ENCODE measurements around the gene MRPS34.

MRPS34 gene

DNA sequence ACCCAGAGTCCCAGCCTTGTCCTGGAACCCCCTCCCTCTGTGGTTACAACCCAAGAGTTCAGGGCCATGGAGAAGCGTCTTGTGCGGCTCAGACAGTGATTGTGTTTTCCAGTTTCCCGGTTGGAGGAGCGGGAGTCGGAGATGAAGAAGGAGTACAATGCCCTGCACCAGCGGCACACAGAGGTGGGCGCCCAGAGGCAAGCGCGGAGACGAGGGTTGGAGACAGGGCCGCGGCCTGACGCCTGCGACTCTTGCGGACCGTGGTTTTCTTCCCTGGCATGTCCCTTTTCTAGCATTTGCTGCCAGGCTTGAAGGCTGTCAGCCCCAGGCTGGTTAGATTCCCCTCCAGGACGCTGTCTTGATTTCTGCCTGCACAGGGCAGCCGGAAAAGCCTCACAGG, 43.9 kb downstream of the MRPS34 start:
- TF ChIP-seq, protein P1, sequence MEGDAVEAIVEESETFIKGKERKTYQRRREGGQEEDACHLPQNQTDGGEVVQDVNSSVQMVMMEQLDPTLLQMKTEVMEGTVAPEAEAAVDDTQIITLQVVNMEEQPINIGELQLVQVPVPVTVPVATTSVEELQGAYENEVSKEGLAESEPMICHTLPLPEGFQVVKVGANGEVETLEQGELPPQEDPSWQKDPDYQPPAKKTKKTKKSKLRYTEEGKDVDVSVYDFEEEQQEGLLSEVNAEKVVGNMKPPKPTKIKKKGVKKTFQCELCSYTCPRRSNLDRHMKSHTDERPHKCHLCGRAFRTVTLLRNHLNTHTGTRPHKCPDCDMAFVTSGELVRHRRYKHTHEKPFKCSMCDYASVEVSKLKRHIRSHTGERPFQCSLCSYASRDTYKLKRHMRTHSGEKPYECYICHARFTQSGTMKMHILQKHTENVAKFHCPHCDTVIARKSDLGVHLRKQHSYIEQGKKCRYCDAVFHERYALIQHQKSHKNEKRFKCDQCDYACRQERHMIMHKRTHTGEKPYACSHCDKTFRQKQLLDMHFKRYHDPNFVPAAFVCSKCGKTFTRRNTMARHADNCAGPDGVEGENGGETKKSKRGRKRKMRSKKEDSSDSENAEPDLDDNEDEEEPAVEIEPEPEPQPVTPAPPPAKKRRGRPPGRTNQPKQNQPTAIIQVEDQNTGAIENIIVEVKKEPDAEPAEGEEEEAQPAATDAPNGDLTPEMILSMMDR (IDR thresholded peaks at IDR 0.05) = no peak

DNA sequence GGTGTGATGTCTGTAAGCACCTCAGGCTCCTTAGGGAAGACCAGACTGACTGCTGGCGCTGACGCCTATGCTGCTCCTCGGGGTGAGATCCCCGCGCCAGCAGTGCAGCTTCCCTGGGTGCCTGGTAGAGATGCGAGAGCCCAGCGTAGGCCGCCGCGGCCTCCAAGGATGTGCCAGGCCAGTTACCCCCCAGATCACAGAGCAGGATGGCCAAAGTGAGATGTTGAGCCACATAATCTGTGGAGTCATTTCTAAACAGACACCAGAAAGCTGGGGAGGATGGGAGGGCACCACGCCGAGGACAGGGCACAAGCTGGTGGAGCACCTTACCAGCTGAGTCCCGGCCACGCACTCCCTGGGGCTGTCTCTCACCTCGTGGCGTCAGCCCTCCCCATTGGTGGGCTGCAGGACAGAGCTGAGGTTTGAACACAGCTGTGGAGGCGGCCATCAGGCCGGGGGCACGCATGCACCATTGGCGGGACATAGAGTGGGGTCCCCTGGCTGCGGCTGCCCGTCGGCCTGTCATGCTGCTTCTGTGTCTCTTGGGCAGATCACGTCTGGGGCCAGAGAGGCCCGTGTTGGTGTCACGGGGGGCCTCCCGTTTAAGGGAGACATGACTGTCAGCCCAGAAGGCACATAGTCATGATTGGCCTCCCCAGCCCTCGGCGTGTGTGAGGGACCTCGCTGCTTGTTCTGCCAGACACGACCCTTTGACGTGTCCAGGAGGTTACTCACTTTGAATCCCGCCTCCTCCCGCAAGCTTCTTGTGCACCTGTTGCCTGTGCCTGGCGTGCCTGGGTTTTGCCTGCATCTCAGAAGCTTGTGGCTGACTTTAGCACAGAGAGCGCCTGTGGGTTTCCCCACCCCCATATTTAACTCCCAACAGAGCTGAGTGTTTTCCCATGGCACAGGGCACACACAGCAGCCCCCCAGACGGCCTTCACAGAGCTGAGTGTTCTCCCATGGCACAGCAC, 45.0 kb downstream of the MRPS34 start:
- TF ChIP-seq, protein P1 (IDR thresholded peaks at IDR 0.05) = no peak

DNA sequence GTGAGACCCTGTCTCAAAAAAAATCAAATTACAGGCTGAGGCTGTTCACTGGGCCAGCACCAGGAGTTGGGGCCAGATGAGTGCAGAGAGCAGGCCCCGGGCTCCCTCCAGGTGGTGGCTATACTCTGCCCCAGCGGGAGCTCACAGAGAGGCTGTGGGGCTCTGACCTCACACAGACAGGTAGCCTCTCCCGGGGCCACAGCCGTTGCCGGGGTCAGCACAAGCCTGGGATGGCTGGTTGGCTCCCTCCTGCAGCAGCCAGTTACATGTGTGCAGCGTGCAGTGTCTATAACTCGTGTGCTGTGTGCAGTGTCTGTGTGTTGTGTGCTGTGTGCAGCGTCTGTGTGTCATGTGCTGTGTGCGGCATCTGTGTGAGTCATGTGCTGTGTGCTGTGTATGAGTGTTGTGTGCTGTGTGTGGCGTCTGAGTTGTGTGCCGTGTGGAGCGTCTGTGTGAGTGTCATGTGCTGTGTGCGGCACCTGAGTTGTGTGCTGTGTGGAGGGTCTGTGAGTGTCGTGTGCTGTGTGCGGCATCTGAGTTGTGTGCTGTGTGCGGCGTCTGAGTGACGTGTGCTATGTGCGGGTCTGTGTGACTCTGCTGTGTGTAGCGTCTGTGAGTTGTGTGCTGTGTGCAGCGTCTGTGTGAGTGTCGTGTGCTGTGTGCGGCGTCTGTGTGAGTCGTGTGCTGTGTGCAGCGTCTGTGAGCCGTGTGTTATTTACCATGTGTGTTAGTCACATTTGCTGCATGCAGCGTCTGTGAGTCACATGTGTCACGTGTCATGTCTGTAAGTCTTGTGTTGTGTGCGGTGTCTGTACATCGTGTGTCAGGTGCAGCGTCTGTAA, 46.1 kb downstream of the MRPS34 start:
- TF ChIP-seq, protein P1 (IDR thresholded peaks at IDR 0.05) = no peak

DNA sequence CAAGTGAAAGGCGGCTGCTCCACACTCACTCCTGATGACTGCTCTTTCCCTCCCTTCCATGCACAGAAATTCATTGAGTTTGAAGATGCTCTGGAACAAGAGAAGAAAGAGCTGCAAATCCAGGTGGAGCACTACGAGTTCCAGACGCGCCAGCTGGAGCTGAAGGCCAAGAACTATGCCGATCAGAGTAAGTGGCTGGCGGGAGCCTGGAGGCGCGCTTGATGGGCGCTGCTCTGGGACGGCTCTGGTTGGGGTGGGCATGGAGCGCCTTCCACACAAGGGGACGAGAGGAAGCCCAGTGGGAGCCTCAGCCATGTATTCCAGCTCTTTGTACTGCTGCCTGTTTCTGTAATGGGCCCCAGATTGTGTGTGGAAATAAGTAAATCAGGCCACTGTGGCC, 48.4 kb downstream of the MRPS34 start:
- TF ChIP-seq, protein P1 (IDR thresholded peaks at IDR 0.05) = no peak

DNA sequence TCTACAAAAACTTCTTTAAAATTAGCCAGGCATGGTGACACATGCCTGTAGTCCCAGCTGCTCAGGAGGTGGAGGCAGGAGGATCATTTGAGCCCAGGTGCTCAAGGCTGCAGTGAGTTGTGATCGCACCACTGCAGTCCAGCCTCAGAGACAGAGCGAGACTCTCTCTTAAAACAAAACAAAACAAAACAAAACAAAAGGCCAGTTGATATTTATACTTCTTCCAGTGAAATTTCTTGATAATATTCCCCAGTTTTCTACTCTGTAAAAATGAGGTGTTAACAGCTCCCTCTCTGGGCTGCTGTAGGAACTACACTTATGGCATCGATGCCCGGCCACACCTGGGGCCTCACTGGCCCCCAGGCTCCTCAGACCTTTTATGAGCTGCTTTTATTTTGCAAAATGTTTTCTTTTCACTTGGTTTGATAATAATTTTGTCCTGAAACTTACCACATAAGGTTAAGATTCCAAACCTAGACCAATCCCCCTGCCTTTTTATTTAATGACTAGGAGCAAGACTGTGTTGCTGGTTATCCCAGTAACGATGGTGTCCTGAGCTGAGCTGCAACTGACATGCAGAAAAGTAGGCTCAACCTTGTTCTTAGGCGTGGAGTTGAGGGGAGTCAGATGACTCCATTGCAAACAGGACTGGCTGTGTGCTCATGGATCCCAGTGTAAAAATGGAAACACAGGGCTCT, 49.3 kb downstream of the MRPS34 start:
- TF ChIP-seq, protein P1 (IDR thresholded peaks at IDR 0.05) = peak; percentile 89
